ENCODE data around the gene FDXR.

DNA sequence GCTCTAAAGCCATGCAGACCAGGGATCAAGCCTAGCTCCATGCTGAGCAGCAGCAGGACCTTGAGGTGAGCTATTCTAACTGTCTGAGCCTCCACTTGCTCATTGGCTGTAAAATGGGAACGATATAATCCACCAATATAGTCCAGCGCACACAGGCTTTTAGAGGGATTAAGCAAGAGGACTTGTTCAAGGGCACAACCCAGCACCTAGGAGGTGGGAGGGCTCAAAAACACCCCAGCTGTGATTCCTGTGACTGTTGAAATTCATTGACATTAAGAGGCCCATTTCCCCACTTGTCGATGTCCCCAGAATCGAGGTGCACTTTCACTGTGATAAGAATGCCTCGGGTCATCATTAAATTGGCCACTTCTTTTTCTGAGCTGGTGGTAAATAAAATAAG lies 46.1 kb upstream of the FDXR start:
- TF ChIP-seq GATA2 (IDR thresholded peaks at IDR 0.05; ENCODE audit: low read depth, low read length) = no peak
- no peak for TF ChIP-seq GATA3 (IDR thresholded peaks at IDR 0.05; ENCODE audit: low read depth, low read length)

All from SH-SY5Y (cell line).